ENCODE results near the gene SH3TC1.
A peak's percentile ranks its signal among the peaks of the same experiment; 100 is the strongest.

Gene SH3TC1

DNA sequence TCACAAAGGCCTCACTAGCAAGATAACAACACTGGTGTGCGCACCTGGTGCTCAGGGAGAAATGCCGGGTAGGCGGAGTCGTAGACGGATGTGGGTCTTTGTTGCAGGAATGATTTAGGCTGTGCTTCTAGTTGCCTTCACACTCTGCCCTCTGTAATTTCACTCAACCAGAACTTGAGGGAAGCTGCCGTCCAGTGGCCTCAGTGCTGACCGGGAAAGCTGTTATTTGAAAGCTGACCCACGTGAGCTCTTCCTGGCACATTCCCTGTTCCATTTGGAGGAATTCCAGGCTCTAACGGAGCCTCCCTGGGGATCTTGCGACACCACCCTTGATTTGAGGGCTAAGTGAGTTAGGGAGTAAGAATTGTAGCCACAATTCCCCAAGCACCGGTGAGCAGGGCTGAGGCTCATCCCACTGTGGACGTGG is 15.9 kb downstream of the SH3TC1 start:
- DNase-seq (ENCODE audit: low read depth): peak; percentile 46
- TF ChIP-seq, protein P1, sequence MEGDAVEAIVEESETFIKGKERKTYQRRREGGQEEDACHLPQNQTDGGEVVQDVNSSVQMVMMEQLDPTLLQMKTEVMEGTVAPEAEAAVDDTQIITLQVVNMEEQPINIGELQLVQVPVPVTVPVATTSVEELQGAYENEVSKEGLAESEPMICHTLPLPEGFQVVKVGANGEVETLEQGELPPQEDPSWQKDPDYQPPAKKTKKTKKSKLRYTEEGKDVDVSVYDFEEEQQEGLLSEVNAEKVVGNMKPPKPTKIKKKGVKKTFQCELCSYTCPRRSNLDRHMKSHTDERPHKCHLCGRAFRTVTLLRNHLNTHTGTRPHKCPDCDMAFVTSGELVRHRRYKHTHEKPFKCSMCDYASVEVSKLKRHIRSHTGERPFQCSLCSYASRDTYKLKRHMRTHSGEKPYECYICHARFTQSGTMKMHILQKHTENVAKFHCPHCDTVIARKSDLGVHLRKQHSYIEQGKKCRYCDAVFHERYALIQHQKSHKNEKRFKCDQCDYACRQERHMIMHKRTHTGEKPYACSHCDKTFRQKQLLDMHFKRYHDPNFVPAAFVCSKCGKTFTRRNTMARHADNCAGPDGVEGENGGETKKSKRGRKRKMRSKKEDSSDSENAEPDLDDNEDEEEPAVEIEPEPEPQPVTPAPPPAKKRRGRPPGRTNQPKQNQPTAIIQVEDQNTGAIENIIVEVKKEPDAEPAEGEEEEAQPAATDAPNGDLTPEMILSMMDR (IDR thresholded peaks at IDR 0.05; ENCODE audit: control insufficient read depth, extremely low read depth, insufficient read depth): no peak
- H3K4me3 ChIP-seq (ENCODE audit: low read depth, low read length): no peak overlapping the region

DNA sequence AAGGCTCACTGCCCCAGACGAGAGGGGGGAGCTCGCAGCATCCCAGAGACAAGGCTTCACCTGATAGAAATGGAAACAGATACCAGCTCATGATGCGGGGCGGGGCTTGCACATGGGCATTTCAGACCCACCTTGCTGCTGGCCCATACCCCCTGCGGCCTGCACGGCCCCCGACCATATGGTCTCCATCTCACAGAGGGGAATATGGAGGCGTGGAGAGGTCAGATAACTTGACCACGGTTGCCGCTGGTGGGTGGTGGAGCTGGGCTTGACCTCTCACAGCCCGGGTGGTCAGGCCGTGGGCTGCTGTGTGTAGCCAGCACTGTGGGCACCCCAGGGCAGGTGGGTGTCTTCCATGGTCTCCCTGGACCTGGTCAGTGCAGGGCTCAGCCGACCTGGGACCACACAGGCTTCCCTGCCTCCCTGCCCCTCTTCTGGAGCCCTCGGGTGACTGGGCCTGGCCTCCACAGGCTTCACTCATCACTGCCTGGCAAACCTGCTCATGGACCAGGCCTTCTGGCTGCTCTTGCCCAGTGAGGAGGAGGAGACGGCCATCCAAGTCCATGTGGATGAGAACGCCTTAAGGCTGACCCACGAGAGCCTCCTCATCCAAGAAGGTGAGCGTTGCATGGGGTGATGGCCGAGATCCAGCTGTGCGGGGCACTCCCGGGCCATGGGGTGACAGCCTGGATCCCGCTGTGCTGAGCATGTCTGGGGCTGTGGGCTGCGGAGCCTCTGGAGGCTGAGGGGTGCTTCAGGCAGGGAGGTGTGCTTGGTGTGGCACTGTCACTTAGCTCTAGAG is 16.8 kb downstream of the SH3TC1 start:
- no peak overlapping the region for H3K4me3 ChIP-seq (ENCODE audit: low read depth, low read length)
- TF ChIP-seq, protein P1 (IDR thresholded peaks at IDR 0.05; ENCODE audit: control insufficient read depth, extremely low read depth, insufficient read depth): no peak
- no peak for DNase-seq (ENCODE audit: low read depth)

DNA sequence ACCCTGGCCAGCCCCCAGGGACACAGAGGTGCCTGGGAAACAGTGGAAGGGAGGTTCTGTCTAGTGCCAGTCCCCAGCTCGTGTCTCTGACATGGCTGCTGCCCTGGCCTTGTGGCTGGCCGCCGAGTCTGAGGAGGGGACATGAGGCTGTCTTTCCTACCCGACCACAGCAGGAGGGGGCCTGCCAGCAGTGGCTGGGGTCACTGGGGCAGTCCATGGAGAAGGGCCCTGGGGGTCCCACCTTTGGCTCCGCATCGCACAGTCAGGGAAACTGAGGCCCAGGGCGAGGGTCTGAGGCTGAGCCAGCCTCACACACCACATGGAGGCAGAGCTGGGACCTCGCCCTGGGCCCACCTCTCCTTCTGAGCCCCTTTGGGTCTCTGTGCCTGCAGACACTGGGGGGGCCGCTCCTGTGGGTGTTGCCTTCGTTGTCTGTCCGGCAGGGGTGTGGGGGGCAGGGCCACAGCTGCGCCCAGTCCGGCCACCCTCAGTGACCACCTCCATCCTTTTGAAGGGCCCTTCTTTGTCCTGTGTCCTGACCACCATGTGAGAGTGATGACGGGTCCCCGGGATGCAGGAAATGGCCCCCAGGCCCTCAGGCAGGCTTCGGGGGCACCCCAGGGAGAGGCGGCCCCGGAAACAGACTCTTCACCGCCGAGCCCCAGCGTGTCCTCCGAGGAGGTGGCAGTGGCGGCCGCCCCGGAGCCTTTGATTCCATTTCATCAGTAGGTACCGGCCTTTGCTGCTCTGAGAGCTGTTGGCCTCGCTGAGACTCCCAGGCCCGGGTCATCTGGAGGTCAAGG is 17.6 kb downstream of the SH3TC1 start:
- H3K4me3 ChIP-seq (ENCODE audit: low read depth, low read length): no peak overlapping the region
- TF ChIP-seq, protein P1 (IDR thresholded peaks at IDR 0.05; ENCODE audit: control insufficient read depth, extremely low read depth, insufficient read depth): no peak
- DNase-seq (ENCODE audit: low read depth): no peak

GRCh38 chr4:8217246-8217511 is 18.1 kb downstream of the SH3TC1 start:
- TF ChIP-seq, protein P1 (IDR thresholded peaks at IDR 0.05; ENCODE audit: control insufficient read depth, extremely low read depth, insufficient read depth): no peak
- no peak for DNase-seq (ENCODE audit: low read depth)
- H3K4me3 ChIP-seq (ENCODE audit: low read depth, low read length): no peak overlapping the region

- no peak overlapping the region for H3K4me3 ChIP-seq (ENCODE audit: low read depth, low read length)
- TF ChIP-seq, protein P1 (IDR thresholded peaks at IDR 0.05; ENCODE audit: control insufficient read depth, extremely low read depth, insufficient read depth): no peak
- no peak for DNase-seq (ENCODE audit: low read depth)
Measured at GRCh38 chr4:8217871-8218270, 18.8 kb downstream of the SH3TC1 start.

- TF ChIP-seq, protein P1 (IDR thresholded peaks at IDR 0.05; ENCODE audit: control insufficient read depth, extremely low read depth, insufficient read depth): no peak
- DNase-seq (ENCODE audit: low read depth): no peak
Measured at GRCh38 chr4:8218371-8219031, 19.4 kb downstream of the SH3TC1 start.

More at GRCh38 chr4:8218371-8219031, 19.4 kb downstream of the SH3TC1 start:
- H3K4me3 ChIP-seq (ENCODE audit: low read depth, low read length): no peak overlapping the region

Measured in LNCaP clone FGC (cell line).